Trophoblast cell (in vitro differentiated cells and primary cell): ENCODE results near the gene CCDC87.
A peak's percentile ranks its signal among the peaks of the same experiment; 100 is the strongest.

Experiments used
- DNase-seq, 2 donors: peaks; one replicate each; pipeline ENCODE4 v3.0.0-alpha.2; 2016
- H2AFZ ChIP-seq: 2 replicates; pipeline ENCODE4 v1.6.1; 2013; ENCODE audit warnings: low read length, moderate library complexity, mild to moderate bottlenecking; ENCODE audit not compliant: insufficient read depth, poor library complexity
- H2AK5ac ChIP-seq: 2 replicates; pipeline ENCODE4 v1.6.1; 2013; ENCODE audit warnings: mild to moderate bottlenecking, low read length
- H2BK120ac ChIP-seq: 2 replicates; pipeline ENCODE4 v1.6.1; 2013; ENCODE audit warnings: low read length, mild to moderate bottlenecking, moderate library complexity; ENCODE audit not compliant: insufficient read depth, poor library complexity
- H2BK12ac ChIP-seq: 2 replicates; pipeline ENCODE4 v1.6.1; 2013; ENCODE audit warnings: mild to moderate bottlenecking, low read length, moderate library complexity
- H2BK5ac ChIP-seq: 2 replicates; pipeline ENCODE4 v1.6.1; 2013; ENCODE audit warnings: low read length, low read depth, moderate library complexity, mild to moderate bottlenecking; ENCODE audit not compliant: poor library complexity
- H3K14ac ChIP-seq: 2 replicates; pipeline ENCODE4 v1.6.1; 2013; ENCODE audit warnings: mild to moderate bottlenecking, low read length
- H3K18ac ChIP-seq: 2 replicates; pipeline ENCODE4 v1.6.1; 2013; ENCODE audit warnings: mild to moderate bottlenecking, low read length
- H3K23ac ChIP-seq: 2 replicates; pipeline ENCODE4 v1.6.1; 2013; ENCODE audit warnings: low read length
- H3K27ac ChIP-seq: 2 replicates; pipeline ENCODE4 v1.5.1; 2013; ENCODE audit warnings: low read depth, mild to moderate bottlenecking, inconsistent platforms, low read length, moderate library complexity
- H3K27me3 ChIP-seq: 2 replicates; pipeline ENCODE4 v1.6.1; 2013; ENCODE audit warnings: inconsistent platforms, mild to moderate bottlenecking, low read length, moderate library complexity; ENCODE audit not compliant: insufficient read depth
- H3K36me3 ChIP-seq, 2 experiments: 1 replicate in 1 of 2; 2 replicates in 1 of 2; pipeline ENCODE4 v1.6.1; 2013; ENCODE audit warnings: low read length in 2 of 2, mild to moderate bottlenecking in 2 of 2, moderate library complexity in 1 of 2; ENCODE audit not compliant: insufficient read depth in 2 of 2, control insufficient read depth in 1 of 2
- H3K4ac ChIP-seq: 2 replicates; pipeline ENCODE4 v1.6.1; 2013; ENCODE audit warnings: low read depth, mild to moderate bottlenecking, low read length, moderate library complexity
- H3K4me1 ChIP-seq, 2 experiments: 1 replicate in 1 of 2; 2 replicates in 1 of 2; pipeline ENCODE4 v1.6.1; 2013; ENCODE audit warnings: low read length in 2 of 2, mild to moderate bottlenecking in 2 of 2, moderate library complexity in 1 of 2; ENCODE audit not compliant: insufficient read depth in 2 of 2, control insufficient read depth in 1 of 2
- H3K4me2 ChIP-seq: 2 replicates; pipeline ENCODE4 v1.6.1; 2013; ENCODE audit warnings: inconsistent platforms, mild to moderate bottlenecking, low read length, moderate library complexity
- H3K4me3 ChIP-seq: 2 replicates; pipeline ENCODE4 v1.5.1; 2013; ENCODE audit warnings: mild to moderate bottlenecking, low read depth, low read length, inconsistent platforms
- H3K79me1 ChIP-seq: one replicate; pipeline ENCODE4 v1.6.1; 2013; ENCODE audit warnings: low read length
- H3K79me2 ChIP-seq: 2 replicates; pipeline ENCODE4 v1.6.1; 2013; ENCODE audit warnings: low read length, mild to moderate bottlenecking; ENCODE audit not compliant: control insufficient read depth, insufficient read depth, poor library complexity
- H3K9ac ChIP-seq: 2 replicates; pipeline ENCODE4 v1.6.1; 2013; ENCODE audit warnings: mild to moderate bottlenecking, low read length
- H3K9me3 ChIP-seq: 2 replicates; pipeline ENCODE4 v1.6.1; 2013; ENCODE audit warnings: low read depth, mild to moderate bottlenecking, control low read depth, inconsistent platforms, low read length; ENCODE audit not compliant: insufficient read depth
- H4K12ac ChIP-seq: 2 replicates; pipeline ENCODE4 v1.6.1; 2013; ENCODE audit warnings: low read depth, mild to moderate bottlenecking, low read length, moderate library complexity
- H4K8ac ChIP-seq: 2 replicates; pipeline ENCODE4 v1.6.1; 2013; ENCODE audit warnings: low read depth, mild to moderate bottlenecking, low read length, moderate library complexity
- H4K91ac ChIP-seq: one replicate; pipeline ENCODE4 v1.6.1; 2013; ENCODE audit warnings: low read depth, mild to moderate bottlenecking, low read length, moderate library complexity
- WGBS: extraction: QIAGEN DNeasy Blood & Tissue Kit; methylation state at CpG from one replicate; pipeline ENCODE4 v1.1.7; 2013; ENCODE audit warnings: missing lambda C conversion rate; ENCODE audit not compliant: insufficient read length, insufficient coverage; ENCODE audit errors: extremely low coverage; 5-methylcytosine and 5-hydroxymethylcytosine counted together

CCDC87 gene

GRCh38 chr11:66619080-66619554 is 26.3 kb upstream of the CCDC87 start:
- Histone ChIP-seq H3K4me3 (no peak overlapping the region), H3K4me2 (peak overlapping the region; percentile 97), H3K9ac (no peak overlapping the region), H2BK120ac (no peak overlapping the region), H3K27ac (peak overlapping the region; percentile 37), H2AFZ (no peak overlapping the region), H4K91ac (no peak overlapping the region), H3K18ac (no peak overlapping the region), H3K23ac (no peak overlapping the region), H3K9me3 (no peaks in the 10 kb centered on the region), H3K79me2 (peaks cover 41% of the 10 kb centered on the region), H4K8ac (no peak overlapping the region), H3K4ac (peak overlapping the region; percentile 99), H3K4me1 (peaks cover 5 to 10% of the 10 kb centered on the region in 2 experiments), H3K14ac (no peak overlapping the region), H3K79me1 (peaks cover 13% of the 10 kb centered on the region), H3K27me3 (no peaks in the 10 kb centered on the region), H2AK5ac (no peak overlapping the region), H3K36me3 (peaks cover 3 to 18% of the 10 kb centered on the region in 2 experiments), H4K12ac (no peak overlapping the region), H2BK5ac (no peak overlapping the region), H2BK12ac (no peak overlapping the region)
- no CpG with 5 or more reads among the region's 4 CpGs for WGBS
- peak; percentile 57 to 82 for DNase-seq

- no CpG with 5 or more reads among the region's 38 CpGs for WGBS
- peak overlapping the region; percentile 16 for H3K18ac ChIP-seq
Measured at GRCh38 chr11:66617155-66617834, 24.4 kb upstream of the CCDC87 start.

GRCh38 chr11:66616379-66617154 is 23.7 kb upstream of the CCDC87 start, which contains the start of gene RBM14:
Gene RBM14, plus strand, starts transcription at chr11:66616630. Its CDS starts 91 bp downstream, at chr11:66616721.
- H2BK12ac ChIP-seq: peak within 1 kb of the TSS; percentile 15
- H2AFZ ChIP-seq: peak within 1 kb of the TSS; percentile 77
- peak within 1 kb of the TSS; percentile 94 for H3K4me3 ChIP-seq
- H3K9me3 ChIP-seq: no peaks in the 10 kb centered on the region
- H3K4me1 ChIP-seq: peaks cover 5 to 7% of the 10 kb centered on the region in 2 experiments
- H3K79me1 ChIP-seq: peaks cover 13% of the 10 kb centered on the region
- H2BK120ac ChIP-seq: peak within 1 kb of the TSS; percentile 75
- H3K14ac ChIP-seq: peak within 1 kb of the TSS; percentile 89
- peak; percentile 100 for DNase-seq
- WGBS: no CpG with 5 or more reads among the region's 90 CpGs
- peak within 1 kb of the TSS; percentile 95 for H4K12ac ChIP-seq
- H3K36me3 ChIP-seq: peaks cover 0 to 4% of the 10 kb centered on the region in 2 experiments
- H3K23ac ChIP-seq: no peak within 1 kb of the TSS
- peak within 1 kb of the TSS; percentile 89 for H3K9ac ChIP-seq
- H3K27ac ChIP-seq: peak within 1 kb of the TSS; percentile 97
- peak within 1 kb of the TSS; percentile 94 for H4K8ac ChIP-seq
- H4K91ac ChIP-seq: peak within 1 kb of the TSS; percentile 93
- no peaks in the 10 kb centered on the region for H3K27me3 ChIP-seq
- peak within 1 kb of the TSS; percentile 97 for H3K18ac ChIP-seq
- H3K4ac ChIP-seq: peak within 1 kb of the TSS; percentile 99
- peaks cover 28% of the 10 kb centered on the region for H3K79me2 ChIP-seq
- peak within 1 kb of the TSS; percentile 97 for H2AK5ac ChIP-seq
- H2BK5ac ChIP-seq: peak within 1 kb of the TSS; percentile 86
- H3K4me2 ChIP-seq: peak within 1 kb of the TSS; percentile 97

More at GRCh38 chr11:66617155-66617834, 24.4 kb upstream of the CCDC87 start:
- H3K9me3 ChIP-seq: no peaks in the 10 kb centered on the region
- no peak overlapping the region for H4K12ac ChIP-seq
- peak overlapping the region; percentile 28 for H2AK5ac ChIP-seq
- no peak overlapping the region for H2BK12ac ChIP-seq
- H3K4me1 ChIP-seq: peaks cover 5 to 7% of the 10 kb centered on the region in 2 experiments
- peaks cover 0 to 4% of the 10 kb centered on the region in 2 experiments for H3K36me3 ChIP-seq
- H4K8ac ChIP-seq: peak overlapping the region; percentile 91
- peak overlapping the region; percentile 94 for H3K4me3 ChIP-seq
- peak overlapping the region; percentile 25 for H3K23ac ChIP-seq
- H3K27ac ChIP-seq: peak overlapping the region; percentile 11
- H3K79me2 ChIP-seq: peaks cover 30% of the 10 kb centered on the region
- H2BK5ac ChIP-seq: peak overlapping the region; percentile 32
- H3K27me3 ChIP-seq: no peaks in the 10 kb centered on the region
- peak overlapping the region; percentile 16 for H2BK120ac ChIP-seq
- H4K91ac ChIP-seq: peak overlapping the region; percentile 38
- H3K14ac ChIP-seq: peak overlapping the region; percentile 89
- H3K4ac ChIP-seq: peak overlapping the region; percentile 99
- H3K9ac ChIP-seq: peak overlapping the region; percentile 89
- H2AFZ ChIP-seq: no peak overlapping the region
- peak; percentile 30 to 63 for DNase-seq
- peak overlapping the region; percentile 97 for H3K4me2 ChIP-seq
- H3K79me1 ChIP-seq: peaks cover 13% of the 10 kb centered on the region

DNA sequence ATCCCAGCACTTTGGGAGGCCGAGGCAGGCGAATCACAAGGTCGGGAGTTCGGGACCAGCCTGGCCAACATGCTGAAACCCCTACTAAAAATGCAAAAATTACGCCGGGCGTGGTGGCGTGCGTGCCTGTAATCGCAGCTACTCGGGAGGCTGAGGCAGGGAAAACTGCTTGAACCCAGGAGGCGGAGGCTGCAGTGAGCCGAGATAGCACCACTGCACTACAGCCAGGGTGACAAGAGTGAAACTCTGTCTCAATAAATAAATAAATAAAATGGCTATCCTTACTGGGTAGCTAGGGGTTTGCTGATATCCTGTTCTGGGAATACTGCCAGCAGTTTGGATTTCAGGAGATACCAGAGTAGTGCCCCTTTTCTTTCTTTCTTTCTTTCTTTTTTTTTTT is 21.2 kb upstream of the CCDC87 start:
- no CpG with 5 or more reads among the region's 13 CpGs for WGBS

More for the DNA sequence above, 21.2 kb upstream of the CCDC87 start:
- Histone ChIP-seq H3K79me2 (peaks cover 24% of the 10 kb centered on the region), H3K9ac (no peak overlapping the region), H4K91ac (no peak overlapping the region), H2AFZ (no peak overlapping the region), H3K79me1 (peaks cover 13% of the 10 kb centered on the region), H2BK5ac (no peak overlapping the region), H3K4me3 (no peak overlapping the region), H3K9me3 (no peaks in the 10 kb centered on the region), H4K12ac (no peak overlapping the region), H3K36me3 (peaks cover 0 to 3% of the 10 kb centered on the region in 2 experiments), H3K14ac (no peak overlapping the region), H3K27ac (no peak overlapping the region), H4K8ac (no peak overlapping the region), H3K4me2 (no peak overlapping the region), H3K18ac (no peak overlapping the region), H2BK12ac (no peak overlapping the region), H3K4me1 (peaks cover 5 to 7% of the 10 kb centered on the region in 2 experiments), H2AK5ac (no peak overlapping the region), H3K23ac (no peak overlapping the region), H3K4ac (no peak overlapping the region), H3K27me3 (no peaks in the 10 kb centered on the region), H2BK120ac (no peak overlapping the region)
- DNase-seq: no peak
